ENCODE data around the gene GLB1L.
"Not testable (repeated sequence)": the region's sequence is repeated elsewhere in the genome, so short reads cannot be mapped to it uniquely, and the experiment has no call there.

GLB1L gene

GRCh38 chr2:219280651-219281050, 35.4 kb upstream of the GLB1L start:
- no peak for DNase-seq

GRCh38 chr2:219279916-219280516, 34.8 kb upstream of the GLB1L start:
- DNase-seq = no peak

GRCh38 chr2:219279151-219279915, 34.1 kb upstream of the GLB1L start, which contains the start of gene DNAJB2:
Gene DNAJB2, plus strand, starts transcription at chr2:219279366. Its CDS starts 468 bp downstream, at chr2:219279834.
- peak; percentile 97 to 99 (median 98) for DNase-seq

GRCh38 chr2:219278655-219279150, 33.5 kb upstream of the GLB1L start:
- DNase-seq = no peak

- DNase-seq = peak; percentile 44 to 69 (median 60)
Observed at GRCh38 chr2:219277703-219278654, 32.7 kb upstream of the GLB1L start.

GRCh38 chr2:219274361-219274921, 29.2 kb upstream of the GLB1L start:
- DNase-seq = no peak

- no peak for DNase-seq
Observed at GRCh38 chr2:219273937-219274336, 28.7 kb upstream of the GLB1L start.

- no peak for DNase-seq
Observed at GRCh38 chr2:219272995-219273394, 27.8 kb upstream of the GLB1L start.

GRCh38 chr2:219272356-219272755, 27.1 kb upstream of the GLB1L start:
- no peak for DNase-seq

- no peak for DNase-seq
Observed at GRCh38 chr2:219271021-219271420, 25.8 kb upstream of the GLB1L start.

GRCh38 chr2:219270055-219270372, 24.8 kb upstream of the GLB1L start:
- no peak for DNase-seq

GRCh38 chr2:219269362-219270054, 24.3 kb upstream of the GLB1L start:
- no peak for DNase-seq

- no peak for DNase-seq
Observed at GRCh38 chr2:219268294-219268693, 23.1 kb upstream of the GLB1L start.

- DNase-seq = no peak
Observed at GRCh38 chr2:219266886-219267285, 21.6 kb upstream of the GLB1L start.

GRCh38 chr2:219266232-219266631, 21.0 kb upstream of the GLB1L start:
- no peak for DNase-seq

- no peak for DNase-seq
Observed at GRCh38 chr2:219261024-219261855, 16.0 kb upstream of the GLB1L start.

GRCh38 chr2:219258942-219259341, 13.7 kb upstream of the GLB1L start:
- DNase-seq = not testable (repeated sequence)

- DNase-seq = peak in 2 of 5 donors; percentile 26 to 75
Observed at GRCh38 chr2:219254590-219255201, 9.5 kb upstream of the GLB1L start.

GRCh38 chr2:219253753-219254589, 8.7 kb upstream of the GLB1L start, which contains the start of gene TUBA4A:
Gene TUBA4A, minus strand, starts transcription at chr2:219253918. Its CDS starts 60 bp downstream, at chr2:219253858.
- peak; percentile 87 to 92 (median 91) for DNase-seq

All from T-helper 1 cell (primary cell).